ENCODE data around the gene CEP76. TPM values are rescaled to one million over a fixed set of nuclear protein-coding genes. Genes with fewer than 3 reads are reported as not detected.
"Not testable (repeated sequence)": the region's sequence is repeated elsewhere in the genome, so short reads cannot be mapped to it uniquely, and the experiment has no call there.

CEP76 gene
- total RNA-seq, 3 donors from 2014 or later, result 6.4 to 10.1 (median 8.5) TPM

DNA sequence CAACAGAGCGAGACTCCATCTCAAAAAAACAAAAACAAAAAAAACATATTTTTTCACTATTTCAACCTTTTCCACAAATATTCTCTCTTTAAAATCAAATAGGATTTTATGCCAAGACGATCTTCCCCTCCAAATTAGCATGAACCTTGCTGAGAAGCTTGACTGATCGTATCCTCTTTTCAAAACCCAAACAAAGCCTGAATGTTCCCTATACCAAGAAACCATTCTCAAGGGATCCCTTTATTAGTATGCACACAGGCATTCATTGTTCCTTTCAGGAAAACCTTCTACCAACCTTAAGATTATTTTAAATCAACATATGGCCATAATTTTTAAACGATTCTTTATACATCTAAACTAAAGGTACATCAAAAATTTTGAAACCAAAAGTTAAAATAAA is 50.9 kb downstream of the CEP76 start:
- no peaks in the 10 kb centered on the region for H3K4me1 ChIP-seq (ENCODE audit: low read depth)
- no peaks in the 10 kb centered on the region for H3K9me3 ChIP-seq
- TF ChIP-seq, protein P1, sequence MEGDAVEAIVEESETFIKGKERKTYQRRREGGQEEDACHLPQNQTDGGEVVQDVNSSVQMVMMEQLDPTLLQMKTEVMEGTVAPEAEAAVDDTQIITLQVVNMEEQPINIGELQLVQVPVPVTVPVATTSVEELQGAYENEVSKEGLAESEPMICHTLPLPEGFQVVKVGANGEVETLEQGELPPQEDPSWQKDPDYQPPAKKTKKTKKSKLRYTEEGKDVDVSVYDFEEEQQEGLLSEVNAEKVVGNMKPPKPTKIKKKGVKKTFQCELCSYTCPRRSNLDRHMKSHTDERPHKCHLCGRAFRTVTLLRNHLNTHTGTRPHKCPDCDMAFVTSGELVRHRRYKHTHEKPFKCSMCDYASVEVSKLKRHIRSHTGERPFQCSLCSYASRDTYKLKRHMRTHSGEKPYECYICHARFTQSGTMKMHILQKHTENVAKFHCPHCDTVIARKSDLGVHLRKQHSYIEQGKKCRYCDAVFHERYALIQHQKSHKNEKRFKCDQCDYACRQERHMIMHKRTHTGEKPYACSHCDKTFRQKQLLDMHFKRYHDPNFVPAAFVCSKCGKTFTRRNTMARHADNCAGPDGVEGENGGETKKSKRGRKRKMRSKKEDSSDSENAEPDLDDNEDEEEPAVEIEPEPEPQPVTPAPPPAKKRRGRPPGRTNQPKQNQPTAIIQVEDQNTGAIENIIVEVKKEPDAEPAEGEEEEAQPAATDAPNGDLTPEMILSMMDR (IDR thresholded peaks at IDR 0.05), result no peak
- ATAC-seq, result no peak
- no peak overlapping the region for H3K4me3 ChIP-seq
- intact Hi-C loops (cut with DNase I, micrococcal nuclease), result no loop called here
- H3K36me3 ChIP-seq (ENCODE audit: low read depth), result no peaks in the 10 kb centered on the region
- no peak for DNase-seq

DNA sequence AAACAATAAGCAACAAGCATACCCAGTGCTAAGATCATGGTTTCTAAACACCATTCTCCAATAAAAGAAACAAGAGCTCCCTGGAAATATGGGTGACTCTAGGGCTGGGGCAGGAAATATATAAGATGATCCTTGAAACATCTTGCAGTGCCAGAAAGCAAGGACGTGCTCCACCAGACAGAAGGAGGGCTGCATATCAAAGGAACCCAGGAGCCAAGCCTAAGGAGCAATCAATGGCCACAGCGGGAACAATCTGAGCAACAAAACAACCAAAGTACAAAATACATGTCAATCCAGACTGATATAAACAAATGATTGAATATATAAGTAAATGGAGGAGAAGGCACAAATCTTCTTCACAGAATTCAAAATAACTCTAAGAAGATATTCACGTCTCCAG is 54.8 kb downstream of the CEP76 start:
- DNase-seq (no peak), ATAC-seq (no peak)
- Histone ChIP-seq H3K9me3 (no peaks in the 10 kb centered on the region), H3K4me3 (no peak overlapping the region), H3K36me3 (ENCODE audit: low read depth) (no peaks in the 10 kb centered on the region), H3K4me1 (ENCODE audit: low read depth) (no peaks in the 10 kb centered on the region)
- TF ChIP-seq, protein P1 (IDR thresholded peaks at IDR 0.05), result no peak
- intact Hi-C loops (cut with DNase I, micrococcal nuclease), result no loop called here

DNA sequence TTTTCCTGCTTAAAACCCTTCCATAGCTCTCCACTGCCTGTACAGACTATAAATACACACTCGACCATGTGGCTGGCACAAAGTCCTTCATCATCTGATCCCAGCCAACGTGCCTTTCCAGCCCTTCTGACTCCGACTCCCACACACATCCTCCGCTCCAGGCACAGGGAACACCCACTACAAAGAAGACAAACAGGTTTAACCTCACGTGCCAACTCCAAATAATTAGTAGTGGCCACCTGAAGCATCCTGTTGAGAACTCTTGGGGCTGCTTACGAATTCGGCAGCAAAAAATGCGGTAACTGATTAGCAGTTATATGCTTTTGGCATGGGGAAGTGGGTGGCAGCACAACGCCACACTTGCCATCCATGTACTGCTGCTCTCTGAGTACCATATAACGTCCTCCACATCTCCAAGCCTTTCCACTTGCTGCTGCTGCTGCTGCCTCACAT is 56.7 kb downstream of the CEP76 start:
- TF ChIP-seq, protein P1 (IDR thresholded peaks at IDR 0.05), result no peak
- DNase-seq, result no peak
- no peak overlapping the region for H3K4me3 ChIP-seq
- ATAC-seq, result no peak
- H3K36me3 ChIP-seq (ENCODE audit: low read depth), result no peaks in the 10 kb centered on the region
- no peaks in the 10 kb centered on the region for H3K4me1 ChIP-seq (ENCODE audit: low read depth)
- intact Hi-C loops (cut with DNase I, micrococcal nuclease), result no loop called here
- no peaks in the 10 kb centered on the region for H3K9me3 ChIP-seq

DNA sequence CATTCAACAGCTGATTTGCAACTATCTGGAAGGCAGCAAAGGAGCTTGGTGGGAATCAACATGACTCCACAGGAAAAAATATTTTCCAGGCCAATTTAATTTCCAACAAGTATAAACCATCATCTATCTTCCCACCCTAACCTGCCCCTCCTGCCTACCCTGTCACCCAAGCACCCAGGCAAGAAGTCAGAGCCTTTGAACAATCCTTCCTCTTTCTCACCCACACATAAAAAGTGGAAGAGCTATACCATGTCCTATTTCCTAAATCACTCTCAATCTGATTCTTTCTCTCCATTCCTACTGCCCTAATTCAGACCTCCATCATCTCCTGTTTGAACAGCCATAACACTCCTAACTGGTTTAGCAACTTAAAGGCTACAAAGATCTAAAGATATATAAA is 57.3 kb downstream of the CEP76 start:
- Histone ChIP-seq H3K4me3 (no peak overlapping the region), H3K4me1 (ENCODE audit: low read depth) (no peaks in the 10 kb centered on the region), H3K9me3 (no peaks in the 10 kb centered on the region), H3K36me3 (ENCODE audit: low read depth) (no peaks in the 10 kb centered on the region)
- no peak for DNase-seq
- ATAC-seq, result no peak
- TF ChIP-seq, protein P1 (IDR thresholded peaks at IDR 0.05), result no peak
- intact Hi-C loops (cut with DNase I, micrococcal nuclease), result no loop called here

DNA sequence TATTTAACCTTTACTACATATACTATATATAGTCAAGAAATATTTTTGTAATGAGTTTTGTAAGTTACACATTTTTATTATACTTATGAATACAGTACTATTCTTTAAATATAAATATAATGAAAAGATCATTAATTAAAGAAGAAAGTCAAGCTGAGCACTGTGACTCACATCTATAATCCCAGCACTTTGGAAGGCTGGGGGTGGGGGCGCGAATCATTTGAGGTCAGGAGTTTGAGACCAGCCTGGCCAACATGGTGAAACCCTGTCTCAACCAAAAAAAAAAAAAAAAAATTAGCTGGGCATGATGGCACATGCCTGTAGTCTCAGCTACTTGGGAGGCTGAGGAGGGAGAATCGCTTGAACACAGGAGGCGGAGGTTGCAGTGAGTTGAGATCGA is 58.8 kb downstream of the CEP76 start:
- H3K36me3 ChIP-seq (ENCODE audit: low read depth); DNase-seq; intact Hi-C loops (cut with DNase I, micrococcal nuclease); H3K4me3 ChIP-seq; ATAC-seq; H3K9me3 ChIP-seq; H3K4me1 ChIP-seq (ENCODE audit: low read depth): not testable (repeated sequence)

DNA sequence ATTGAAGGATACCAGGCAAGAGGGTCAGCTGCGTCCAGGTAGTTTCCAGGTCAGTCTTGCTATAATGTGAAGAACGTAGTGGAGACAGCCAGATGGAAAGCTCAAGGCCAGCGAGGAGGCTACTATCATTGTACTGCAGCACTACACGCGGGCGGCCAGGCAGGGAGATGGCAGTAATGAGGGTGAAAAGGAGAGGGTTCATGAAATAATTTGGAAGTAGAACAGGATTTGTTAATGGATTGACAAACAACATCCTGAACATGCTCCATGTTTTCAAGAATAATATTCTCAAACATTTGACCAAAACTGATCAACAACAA is 61.7 kb downstream of the CEP76 start:
- no peaks in the 10 kb centered on the region for H3K9me3 ChIP-seq
- H3K36me3 ChIP-seq (ENCODE audit: low read depth), result no peaks in the 10 kb centered on the region
- DNase-seq (no peak), ATAC-seq (no peak)
- TF ChIP-seq, protein P1 (IDR thresholded peaks at IDR 0.05), result no peak
- intact Hi-C loops (cut with DNase I, micrococcal nuclease), result no loop called here
- no peaks in the 10 kb centered on the region for H3K4me1 ChIP-seq (ENCODE audit: low read depth)
- no peak overlapping the region for H3K4me3 ChIP-seq
